GM18507 (cell line): ENCODE data around the gene CHFR.
"Not testable (repeated sequence)": the region's sequence is repeated elsewhere in the genome, so short reads cannot be mapped to it uniquely, and the experiment has no call there.

ENCODE experiments used
- DNase-seq: peaks from one replicate; pipeline ENCODE4 v3.0.0; 2011; ENCODE audit warnings: low read depth; ENCODE audit not compliant: insufficient read length; ENCODE audit errors: extremely low spot score
- FAIRE-seq: peaks from 2 replicates; lab custom pipeline; 2011; peaks lifted over from hg19 to GRCh38; lab: Jason Lieb, UNC

CHFR gene, protein sequence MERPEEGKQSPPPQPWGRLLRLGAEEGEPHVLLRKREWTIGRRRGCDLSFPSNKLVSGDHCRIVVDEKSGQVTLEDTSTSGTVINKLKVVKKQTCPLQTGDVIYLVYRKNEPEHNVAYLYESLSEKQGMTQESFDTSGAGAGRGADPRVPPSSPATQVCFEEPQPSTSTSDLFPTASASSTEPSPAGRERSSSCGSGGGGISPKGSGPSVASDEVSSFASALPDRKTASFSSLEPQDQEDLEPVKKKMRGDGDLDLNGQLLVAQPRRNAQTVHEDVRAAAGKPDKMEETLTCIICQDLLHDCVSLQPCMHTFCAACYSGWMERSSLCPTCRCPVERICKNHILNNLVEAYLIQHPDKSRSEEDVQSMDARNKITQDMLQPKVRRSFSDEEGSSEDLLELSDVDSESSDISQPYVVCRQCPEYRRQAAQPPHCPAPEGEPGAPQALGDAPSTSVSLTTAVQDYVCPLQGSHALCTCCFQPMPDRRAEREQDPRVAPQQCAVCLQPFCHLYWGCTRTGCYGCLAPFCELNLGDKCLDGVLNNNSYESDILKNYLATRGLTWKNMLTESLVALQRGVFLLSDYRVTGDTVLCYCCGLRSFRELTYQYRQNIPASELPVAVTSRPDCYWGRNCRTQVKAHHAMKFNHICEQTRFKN

DNA sequence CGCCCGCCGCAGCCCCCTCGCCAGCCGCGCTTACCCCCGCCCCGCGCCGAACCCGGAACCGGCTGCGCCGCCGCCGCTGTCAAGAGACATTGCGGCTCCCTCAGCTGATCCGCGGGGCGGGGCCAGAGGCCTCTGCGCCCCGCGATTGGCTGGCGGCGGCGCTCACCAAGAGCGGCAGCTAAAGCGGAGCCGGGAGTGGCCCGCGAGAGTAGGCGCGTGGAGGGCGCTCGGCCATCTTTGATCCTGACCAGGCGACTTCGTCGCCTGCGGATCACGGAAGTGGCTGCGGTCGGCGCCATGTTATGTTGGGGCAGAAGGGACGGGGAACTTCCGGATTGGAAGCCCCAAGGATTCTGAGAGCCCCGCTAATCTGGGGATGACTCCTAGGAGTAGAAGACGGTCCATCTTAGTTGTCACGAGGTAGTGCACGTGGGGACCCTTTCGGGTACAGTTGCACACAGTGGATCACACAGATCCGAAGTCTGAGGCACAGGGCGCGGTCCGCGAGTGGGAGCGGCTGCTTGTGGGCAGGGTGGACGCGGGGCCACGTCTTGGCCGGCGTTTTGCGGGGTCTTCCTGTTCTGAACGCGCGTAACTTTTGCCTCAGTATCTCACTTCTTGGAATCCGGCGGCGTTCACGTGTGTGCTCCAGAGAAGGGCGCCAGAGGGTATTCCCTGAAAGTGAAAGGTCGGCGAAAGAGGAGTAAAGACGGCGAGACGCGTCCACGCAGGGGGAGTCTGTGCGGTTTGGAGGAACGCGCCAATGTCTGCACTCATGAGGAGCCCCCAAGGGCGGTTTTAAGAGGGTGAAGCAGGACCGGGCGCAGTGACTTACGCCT is at the start of gene CHFR:
Gene CHFR (minus strand): TSS at position 93 of the 839 bp plus-strand sequence. CDS start 277 bp downstream, outside the sequence.
- peak; percentile 92 for DNase-seq
- FAIRE-seq: peak; percentile 97

DNA sequence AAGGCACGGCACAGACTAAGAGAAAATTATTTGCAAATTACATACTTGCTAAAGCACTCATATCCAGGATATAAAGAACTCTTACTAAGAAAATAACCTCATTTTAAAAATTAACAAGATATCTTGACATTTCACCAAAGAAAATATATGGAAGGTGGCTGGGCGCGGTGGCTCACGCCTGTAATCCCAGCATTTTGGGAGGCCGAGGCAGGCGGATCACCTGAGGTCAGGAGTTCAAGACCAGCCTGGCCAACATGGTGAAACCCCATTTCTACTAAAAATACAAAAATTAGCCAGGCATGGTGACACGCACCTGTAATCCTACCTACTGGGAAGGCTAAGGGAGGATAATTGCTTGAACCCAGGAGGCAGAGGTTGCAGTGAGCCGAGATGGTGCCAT is 49.5 kb upstream of the CHFR start:
- DNase-seq, FAIRE-seq: not testable (repeated sequence)

DNA sequence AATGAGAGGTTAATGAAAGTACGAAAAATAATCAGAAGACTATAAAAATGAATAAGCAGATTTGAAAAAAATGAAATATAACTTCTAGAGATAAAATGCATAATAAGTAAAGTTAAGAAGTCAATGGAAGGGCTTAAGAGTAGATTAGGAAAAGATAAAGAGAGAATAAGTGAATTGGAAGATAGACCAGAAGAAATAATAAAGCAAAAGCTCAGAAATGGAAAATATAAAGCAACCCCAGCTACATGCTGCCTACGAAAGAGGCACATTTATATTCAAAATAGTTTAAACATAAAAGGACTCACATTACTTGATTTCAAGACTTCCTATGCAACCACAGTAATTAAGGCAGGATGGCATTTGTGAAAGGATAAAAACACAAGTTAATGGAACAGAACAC is 48.8 kb upstream of the CHFR start:
- no peak for DNase-seq
- FAIRE-seq: no peak

DNA sequence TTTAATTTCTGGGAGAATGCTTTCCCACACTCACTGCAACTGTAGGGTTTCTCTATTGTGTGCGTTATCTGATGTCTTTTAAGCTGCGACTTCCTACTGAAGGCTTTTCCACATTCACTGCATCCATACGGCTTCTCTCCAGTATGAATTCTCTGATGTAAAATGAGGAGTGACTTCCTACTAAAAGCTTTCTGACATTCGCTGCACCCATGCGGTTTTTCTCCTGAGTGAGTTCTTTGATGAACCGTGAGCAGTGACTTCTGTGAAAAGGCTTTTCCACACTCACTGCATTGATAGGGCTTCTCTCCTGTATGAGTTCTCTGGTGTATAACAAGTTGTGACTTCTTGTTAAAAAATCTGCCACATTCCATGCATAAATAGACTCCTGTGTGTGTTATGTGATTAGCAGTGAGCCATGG is 39.0 kb upstream of the CHFR start:
- no peak for DNase-seq
- no peak for FAIRE-seq

DNA sequence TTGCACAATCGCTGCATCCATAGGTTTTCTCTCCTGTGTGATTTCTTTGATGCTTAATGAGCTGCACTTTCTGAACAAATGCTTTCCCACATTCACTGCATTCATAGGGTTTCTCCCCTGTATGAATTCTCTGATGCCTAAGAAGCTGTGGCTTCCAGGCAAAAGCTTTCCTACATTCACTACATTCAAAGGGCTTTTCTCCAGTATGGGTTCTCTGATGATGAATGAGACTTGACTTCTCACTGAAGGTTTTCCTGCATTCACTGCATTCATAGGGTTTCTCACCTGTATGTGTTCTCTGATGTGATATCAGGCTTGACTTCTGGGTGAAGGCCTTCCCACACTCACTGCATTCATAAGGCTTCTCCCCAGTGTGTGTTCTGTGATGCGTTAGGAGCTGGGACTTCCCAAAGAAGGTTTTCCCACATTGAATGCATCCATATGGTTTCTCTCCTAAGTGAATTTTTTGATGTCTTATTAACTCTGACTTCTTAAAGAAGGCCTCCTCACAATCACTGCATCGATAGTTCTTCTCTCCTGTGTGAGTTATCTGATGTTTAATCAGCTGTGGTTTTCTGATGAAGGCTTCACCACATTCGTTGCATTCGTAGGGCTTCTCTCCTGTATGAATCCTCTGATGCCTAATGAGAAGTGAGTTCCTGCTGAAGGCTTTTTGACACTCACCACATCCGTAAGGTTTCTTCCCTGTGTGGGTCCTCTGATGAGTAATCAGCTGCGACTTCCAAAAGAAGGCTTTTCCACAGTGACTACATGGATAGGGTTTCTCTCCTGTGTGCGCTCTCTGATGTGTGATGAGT is 38.4 kb upstream of the CHFR start:
- DNase-seq (no peak), FAIRE-seq (no peak)

DNA sequence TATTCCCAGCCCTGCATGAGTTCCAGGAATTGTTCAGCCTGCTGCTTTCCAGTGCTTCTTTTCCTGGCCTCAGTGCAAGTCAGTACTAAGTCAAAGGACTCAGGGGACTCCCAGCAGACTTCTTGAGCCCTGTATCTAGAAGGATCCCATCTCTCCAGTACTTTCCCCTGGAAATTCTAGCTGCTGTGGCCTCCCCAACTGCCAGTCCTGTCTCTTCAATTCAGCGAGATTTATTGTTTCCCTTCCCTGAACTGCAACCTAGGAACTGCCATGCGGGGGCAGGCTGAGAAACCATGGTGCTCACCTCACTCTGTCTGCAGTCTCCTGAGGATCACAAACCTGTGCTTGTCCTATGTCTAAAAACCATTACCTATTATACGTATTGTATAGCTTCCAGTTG is 37.0 kb upstream of the CHFR start:
- DNase-seq (no peak), FAIRE-seq (no peak)

DNA sequence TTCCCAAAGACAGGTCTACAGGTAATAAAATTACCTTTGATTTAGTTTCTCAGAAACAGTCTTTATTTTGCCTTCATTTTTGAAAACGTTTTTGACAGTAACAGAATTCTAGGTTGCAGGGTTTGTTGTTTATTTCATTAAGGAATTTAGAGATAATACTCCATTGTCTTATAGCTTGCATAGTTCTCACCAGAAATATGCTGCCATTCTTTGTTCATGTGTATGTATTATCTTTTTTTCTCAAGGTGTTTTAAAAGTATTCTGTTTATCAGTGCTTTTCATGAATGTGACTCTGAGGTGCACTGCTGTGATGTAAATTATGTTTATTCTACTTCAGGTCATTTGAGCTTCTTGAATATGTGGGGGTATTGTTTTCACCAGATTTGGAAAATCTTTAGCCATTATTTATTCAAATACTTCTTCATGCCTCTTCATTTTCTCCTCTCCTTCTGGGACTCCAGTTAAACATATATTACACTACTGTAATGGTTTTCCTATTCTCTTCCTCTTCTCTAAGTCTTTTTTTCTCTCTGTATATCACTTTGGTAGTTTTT is 36.0 kb upstream of the CHFR start:
- DNase-seq (no peak), FAIRE-seq (no peak)

DNA sequence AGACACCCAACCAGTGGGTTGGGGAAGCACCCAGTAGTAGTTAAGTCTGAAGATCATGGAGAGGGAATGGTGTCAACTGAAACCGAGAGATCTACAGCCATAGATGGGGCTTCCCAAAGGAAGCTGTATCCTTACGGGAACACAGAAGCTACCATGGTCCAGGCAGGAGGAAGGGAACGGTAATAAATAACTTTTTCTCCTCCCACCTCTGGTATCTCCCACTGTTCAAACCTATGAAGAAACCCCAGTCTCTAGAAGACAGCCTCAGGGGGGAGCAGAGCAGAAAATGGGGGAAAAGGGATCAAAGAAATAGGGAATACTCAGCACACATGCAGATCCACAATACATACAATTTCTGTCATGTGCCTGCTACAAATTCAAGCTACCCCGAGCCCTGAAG is 35.3 kb upstream of the CHFR start:
- DNase-seq (no peak), FAIRE-seq (no peak)

DNA sequence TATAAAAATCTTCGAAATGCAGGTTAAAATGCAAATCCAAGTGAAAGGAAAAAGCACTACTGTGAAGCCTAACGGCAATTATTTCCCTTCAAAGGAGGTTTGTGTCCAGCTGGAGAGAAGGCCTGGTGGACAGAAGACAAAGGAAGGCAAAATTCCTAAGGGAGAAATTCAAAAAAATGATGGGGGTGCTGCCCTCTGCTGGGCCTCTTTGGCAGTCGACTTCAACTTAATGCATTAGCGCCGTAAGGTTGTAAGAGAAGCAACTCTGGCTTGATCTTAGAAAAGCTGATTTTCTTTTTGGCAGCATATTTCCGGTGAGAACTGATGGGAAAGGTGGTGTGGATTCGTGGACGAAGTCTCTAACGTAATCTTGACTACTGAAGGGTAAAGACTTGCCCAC is 34.3 kb upstream of the CHFR start:
- FAIRE-seq (no peak), DNase-seq (no peak)

DNA sequence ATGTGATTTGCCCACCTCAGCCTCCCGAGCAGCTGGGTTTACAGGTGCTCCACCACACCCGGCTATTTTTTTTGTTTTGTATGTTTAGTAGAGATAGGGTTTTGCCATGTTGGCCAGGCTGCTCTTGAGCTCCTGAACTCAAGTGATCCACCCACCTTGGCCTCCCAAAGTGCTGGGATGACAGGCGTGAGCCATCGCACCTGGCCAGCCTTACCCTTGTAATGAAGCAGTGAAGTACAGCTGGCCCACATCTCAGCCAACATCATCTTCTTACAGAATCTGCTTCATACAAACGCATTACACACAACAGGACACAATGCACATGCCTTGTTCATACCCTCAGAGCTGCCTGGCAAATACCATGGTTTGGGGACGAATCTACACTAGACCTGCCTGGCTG is 31.3 kb upstream of the CHFR start:
- no peak for FAIRE-seq
- no peak for DNase-seq

DNA sequence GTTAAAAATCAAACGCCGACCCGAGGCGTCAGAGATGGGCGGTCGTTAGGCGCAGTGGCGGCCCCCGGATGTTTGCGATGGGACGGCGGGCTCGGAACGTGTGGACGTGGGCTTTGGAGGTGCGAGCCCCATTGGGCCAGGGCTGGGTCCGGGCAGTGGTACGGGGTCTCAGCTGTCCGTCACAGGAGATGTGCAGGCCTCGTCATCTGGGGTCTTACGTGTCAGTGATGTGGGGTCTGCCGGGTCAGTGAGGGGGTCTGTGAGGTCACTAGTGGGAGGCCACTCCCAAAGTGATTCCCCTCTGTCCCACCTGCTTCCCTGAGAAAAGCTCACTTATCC is 21.6 kb upstream of the CHFR start:
- no peak for FAIRE-seq
- DNase-seq: no peak

DNA sequence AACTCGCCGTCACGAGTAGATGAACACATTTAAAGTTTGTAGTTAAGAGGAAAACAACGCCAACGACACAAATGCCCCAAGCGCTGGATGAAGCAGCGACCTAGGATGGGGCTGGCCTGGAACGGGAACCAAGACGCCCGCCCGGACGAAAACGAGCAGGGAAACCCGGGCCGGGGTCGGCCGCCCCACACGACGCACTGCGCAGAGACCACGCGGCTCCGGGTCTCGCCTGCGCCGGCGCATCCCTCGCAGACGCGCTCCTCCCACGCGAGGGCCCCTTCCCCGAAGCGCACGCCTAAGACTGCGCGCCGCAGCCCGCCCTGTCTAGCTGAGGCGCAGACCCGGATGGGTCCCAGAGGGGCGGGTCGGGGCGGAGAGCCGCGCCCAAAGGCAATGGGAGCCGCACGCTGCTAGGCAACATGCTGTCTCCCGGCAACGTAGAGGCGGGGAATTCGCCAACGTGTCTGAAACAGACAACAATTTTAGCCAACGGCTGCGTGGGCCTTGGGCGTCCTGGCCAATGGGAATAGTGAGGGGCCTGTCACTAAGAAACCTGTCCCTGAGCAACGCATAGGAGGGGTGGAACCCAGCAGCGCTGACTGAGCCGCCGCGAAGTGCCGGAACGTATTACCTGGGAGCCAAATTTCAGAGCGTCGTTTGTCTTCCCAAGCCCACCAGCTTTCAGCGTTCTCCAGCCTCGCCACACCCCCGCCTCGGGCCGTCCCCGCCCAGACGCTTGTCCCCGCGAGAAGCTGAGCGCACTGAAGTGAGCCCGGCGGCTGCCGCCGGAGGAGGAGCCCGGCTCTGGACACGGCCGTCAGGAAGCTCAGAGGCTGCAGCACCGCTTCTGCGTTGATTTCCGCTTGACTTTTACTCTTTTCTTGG is 21.0 kb upstream of the CHFR start:
- peak; percentile 56 for DNase-seq
- FAIRE-seq: peak; percentile 94

DNA sequence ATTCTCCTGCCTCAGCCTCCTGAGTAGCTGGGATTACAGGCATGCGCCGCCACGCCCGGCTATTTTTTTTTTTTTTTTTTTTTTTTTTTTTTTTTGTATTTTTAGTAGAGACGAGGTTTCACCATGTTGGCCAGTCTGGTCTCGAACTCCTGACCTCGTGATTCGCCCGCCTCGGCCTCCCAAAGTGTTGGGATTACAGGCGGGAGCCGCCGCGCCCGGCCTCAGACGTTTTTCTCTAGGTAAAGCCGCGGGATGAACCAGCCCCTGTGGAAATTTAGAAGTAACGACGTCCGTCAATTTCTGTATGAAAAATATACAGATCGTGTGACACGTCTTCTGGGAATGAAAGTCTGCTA is 20.4 kb upstream of the CHFR start:
- FAIRE-seq, DNase-seq: not testable (repeated sequence)

DNA sequence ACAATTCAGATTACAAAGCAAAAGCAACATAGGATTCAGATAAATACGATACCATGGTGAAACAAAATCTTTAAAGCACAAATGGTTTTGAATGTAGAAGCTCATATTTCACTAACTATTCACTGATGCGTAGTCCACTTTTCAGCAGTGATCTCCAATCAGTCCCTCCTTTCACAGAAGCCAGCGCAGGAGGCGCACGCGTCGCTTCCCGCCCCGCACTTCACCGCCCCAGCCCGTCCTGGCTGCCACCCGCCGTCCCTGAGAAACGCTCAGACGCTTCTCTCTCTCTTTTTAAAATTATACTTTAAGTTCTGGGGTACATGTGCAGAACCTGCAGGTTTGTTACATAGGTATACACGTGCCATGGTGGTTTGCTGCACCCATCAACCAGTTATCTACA is 19.8 kb upstream of the CHFR start:
- FAIRE-seq (no peak), DNase-seq (no peak)

DNA sequence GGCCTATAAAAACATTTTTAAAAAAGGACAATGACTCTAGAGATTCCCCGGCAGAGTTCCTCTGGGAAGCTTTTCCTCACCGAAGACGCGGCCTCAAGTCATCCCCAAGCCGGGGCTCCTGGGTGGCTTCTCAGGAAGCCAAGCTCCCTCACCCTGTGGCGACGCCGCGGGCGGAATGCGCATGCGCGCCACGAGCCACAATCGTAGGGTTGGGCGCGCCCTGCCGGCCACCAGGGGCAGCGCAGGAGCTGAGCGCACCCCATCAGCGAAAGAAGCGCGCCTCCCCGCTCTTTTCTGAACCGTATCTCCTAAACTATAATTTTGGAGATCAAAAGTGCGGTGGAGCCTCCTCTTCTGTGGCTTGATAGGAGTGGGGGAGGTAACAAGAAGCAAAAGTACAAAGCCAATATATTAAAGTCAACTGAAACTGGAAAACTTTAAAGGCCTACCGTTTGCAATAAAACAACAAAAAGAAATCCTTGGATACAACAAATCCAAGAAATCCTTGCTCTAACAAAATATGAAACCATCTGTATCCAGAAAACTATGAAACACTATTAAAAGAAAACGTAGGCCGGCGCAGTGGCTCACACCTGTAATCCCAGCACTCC is 17.4 kb upstream of the CHFR start:
- DNase-seq: no peak
- no peak for FAIRE-seq

DNA sequence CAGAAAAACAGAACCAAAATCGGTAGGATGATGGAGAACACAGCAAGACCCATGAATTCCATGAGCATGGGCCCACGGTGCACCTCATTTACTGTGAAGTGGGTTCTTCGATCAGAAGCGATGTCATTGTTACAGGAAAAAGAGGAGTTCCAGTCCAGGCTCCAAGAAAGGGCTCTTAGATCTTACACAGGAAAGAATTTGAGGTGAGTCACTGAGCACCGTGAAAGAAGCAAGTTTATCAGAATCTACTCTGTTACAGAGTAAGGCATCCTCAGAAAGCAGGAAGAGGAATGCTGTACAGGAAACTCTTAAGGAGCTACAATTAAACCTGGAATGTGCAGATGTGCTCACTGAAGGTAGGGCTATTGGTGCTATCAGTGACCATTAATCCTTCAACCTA is 11.6 kb upstream of the CHFR start:
- DNase-seq: no peak
- FAIRE-seq: no peak

DNA sequence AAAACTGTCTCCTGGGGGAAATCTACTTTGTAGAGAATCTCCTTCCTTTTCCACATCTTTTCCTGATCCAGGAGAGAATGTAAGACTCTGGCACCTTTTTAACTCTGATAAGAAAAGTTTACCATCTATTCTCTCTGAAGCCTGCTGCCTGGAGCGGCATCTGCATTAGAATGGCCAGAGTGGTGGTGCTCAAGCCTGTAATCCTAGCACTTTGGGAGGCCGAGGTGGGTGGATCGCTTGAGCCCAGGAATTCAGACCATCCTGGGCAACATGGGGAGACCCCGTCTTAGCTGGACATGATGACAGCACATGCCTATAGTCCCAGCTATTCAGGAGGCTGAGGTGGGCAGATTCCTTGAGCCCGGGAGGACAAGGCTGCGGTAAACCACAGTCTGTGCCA is 1.4 kb upstream of the CHFR start:
- FAIRE-seq: no peak
- no peak for DNase-seq
